HEK293 (cell line): ENCODE measurements around the gene SETD1A.

Experiments used
- ELK4 ChIP-seq: IDR thresholded peaks from 2 replicates; pipeline ENCODE4 v1.6.1; 2011; ENCODE audit warnings: mild to moderate bottlenecking, low read depth, low read length, borderline replicate concordance
- GLIS1 ChIP-seq: fragments of 450-650 bp; formaldehyde crosslinking; IDR thresholded peaks from 2 replicates; pipeline ENCODE4 v1.5.1; 2016; ENCODE audit warnings: missing biosample characterization, missing genetic modification characterization
- HOXD13 ChIP-seq: sonication (generic); formaldehyde crosslinking; IDR thresholded peaks from 2 replicates; pipeline ENCODE4 v1.8.0; 2022; ENCODE audit warnings: missing genetic modification reagents, borderline replicate concordance
- KLF1 ChIP-seq: fragments of 450-650 bp; formaldehyde crosslinking; IDR thresholded peaks from 2 replicates; pipeline ENCODE4 v1.5.1; 2016; ENCODE audit warnings: missing biosample characterization, missing genetic modification characterization
- KLF7 ChIP-seq: fragments of 450-650 bp; formaldehyde crosslinking; IDR thresholded peaks from 2 replicates; pipeline ENCODE4 v1.5.1; 2016; ENCODE audit warnings: missing biosample characterization, missing genetic modification characterization, borderline replicate concordance
- KLF9 ChIP-seq: fragments of 450-650 bp; formaldehyde crosslinking; IDR thresholded peaks from 2 replicates; pipeline ENCODE4 v1.5.1; 2016; ENCODE audit warnings: missing biosample characterization, missing genetic modification characterization, low read depth
- OSR2 ChIP-seq: fragments of 450-650 bp; formaldehyde crosslinking; IDR thresholded peaks from 2 replicates; pipeline ENCODE4 v1.5.1; 2016; ENCODE audit warnings: missing biosample characterization, missing genetic modification characterization
- SCRT2 ChIP-seq: fragments of 450-650 bp; formaldehyde crosslinking; IDR thresholded peaks from 2 replicates; pipeline ENCODE4 v1.5.1; 2016; ENCODE audit warnings: missing biosample characterization, missing genetic modification characterization
- SP7 ChIP-seq: fragments of 450-650 bp; formaldehyde crosslinking; IDR thresholded peaks from 2 replicates; pipeline ENCODE4 v1.5.1; 2016; ENCODE audit warnings: missing biosample characterization, missing genetic modification characterization
- TSHZ1 ChIP-seq: fragments of 450-650 bp; formaldehyde crosslinking; IDR thresholded peaks from 2 replicates; pipeline ENCODE4 v1.5.1; 2016; ENCODE audit warnings: missing biosample characterization, missing genetic modification characterization, borderline replicate concordance
- ZFP3 ChIP-seq: fragments of 450-650 bp; formaldehyde crosslinking; IDR thresholded peaks from 2 replicates; pipeline ENCODE4 v1.5.1; 2016; ENCODE audit warnings: low read depth, missing biosample characterization, missing genetic modification characterization
- ZIC2 ChIP-seq: fragments of 450-650 bp; formaldehyde crosslinking; IDR thresholded peaks from 2 replicates; pipeline ENCODE4 v1.5.1; 2016; ENCODE audit warnings: missing biosample characterization, missing genetic modification characterization
- ZNF114 ChIP-seq: fragments of 450-650 bp; formaldehyde crosslinking; IDR thresholded peaks from 2 replicates; pipeline ENCODE4 v1.5.0; 2017; ENCODE audit warnings: missing biosample characterization, missing genetic modification characterization
- ZNF133 ChIP-seq: fragments of 450-650 bp; formaldehyde crosslinking; IDR thresholded peaks from 2 replicates; pipeline ENCODE4 v1.5.1; 2016; ENCODE audit warnings: missing biosample characterization, missing genetic modification characterization
- ZNF138 ChIP-seq: fragments of 450-650 bp; formaldehyde crosslinking; IDR thresholded peaks from 2 replicates; pipeline ENCODE4 v1.5.1; 2016; ENCODE audit warnings: missing biosample characterization, missing genetic modification characterization, borderline replicate concordance
- ZNF174 ChIP-seq: fragments of 450-650 bp; formaldehyde crosslinking; IDR thresholded peaks from 2 replicates; pipeline ENCODE4 v1.5.0; 2017; ENCODE audit warnings: missing biosample characterization, mild to moderate bottlenecking, missing genetic modification characterization
- ZNF175 ChIP-seq: fragments of 450-650 bp; formaldehyde crosslinking; IDR thresholded peaks from 2 replicates; pipeline ENCODE4 v1.5.1; 2016; ENCODE audit warnings: missing biosample characterization, missing genetic modification characterization
- ZNF19 ChIP-seq: fragments of 450-650 bp; formaldehyde crosslinking; IDR thresholded peaks from 2 replicates; pipeline ENCODE4; 2016; ENCODE audit warnings: missing biosample characterization, missing genetic modification characterization, low read depth
- ZNF214 ChIP-seq: fragments of 450-650 bp; formaldehyde crosslinking; IDR thresholded peaks from 2 replicates; pipeline ENCODE4 v1.5.1; 2017; ENCODE audit warnings: missing biosample characterization, mild to moderate bottlenecking, missing genetic modification characterization, borderline replicate concordance
- ZNF292 ChIP-seq: fragments of 450-650 bp; formaldehyde crosslinking; IDR thresholded peaks from 2 replicates; pipeline ENCODE4 v1.5.1; 2016; ENCODE audit warnings: low read depth, missing biosample characterization, missing genetic modification characterization, borderline replicate concordance
- ZNF311 ChIP-seq: fragments of 450-650 bp; formaldehyde crosslinking; IDR thresholded peaks from 2 replicates; pipeline ENCODE4 v1.5.1; 2017; ENCODE audit warnings: missing biosample characterization, missing genetic modification characterization, borderline replicate concordance
- ZNF341 ChIP-seq: fragments of 450-650 bp; formaldehyde crosslinking; IDR thresholded peaks from 2 replicates; pipeline ENCODE4; 2016; ENCODE audit warnings: low read depth, missing biosample characterization, missing genetic modification characterization
- ZNF416 ChIP-seq: fragments of 450-650 bp; formaldehyde crosslinking; IDR thresholded peaks from 2 replicates; pipeline ENCODE4 v1.5.1; 2016; ENCODE audit warnings: missing biosample characterization, missing genetic modification characterization
- ZNF433 ChIP-seq: fragments of 450-650 bp; formaldehyde crosslinking; IDR thresholded peaks from 2 replicates; pipeline ENCODE4 v1.5.1; 2016; ENCODE audit warnings: missing biosample characterization, missing genetic modification characterization, low read depth
- ZNF48 ChIP-seq: fragments of 450-650 bp; formaldehyde crosslinking; IDR thresholded peaks from 2 replicates; pipeline ENCODE4 v1.5.1; 2016; ENCODE audit warnings: missing biosample characterization, missing genetic modification characterization
- ZNF544 ChIP-seq: fragments of 450-650 bp; formaldehyde crosslinking; IDR thresholded peaks from 2 replicates; pipeline ENCODE4 v1.5.0; 2017; ENCODE audit warnings: missing biosample characterization, missing genetic modification characterization
- ZNF596 ChIP-seq: fragments of 450-650 bp; IDR thresholded peaks from 2 replicates; pipeline ENCODE4 v1.5.0; 2018; ENCODE audit warnings: missing biosample characterization, mild to moderate bottlenecking, missing genetic modification characterization, moderate library complexity
- ZNF654 ChIP-seq: fragments of 450-650 bp; formaldehyde crosslinking; IDR thresholded peaks from 2 replicates; pipeline ENCODE4 v1.5.1; 2016; ENCODE audit warnings: low read depth, missing biosample characterization, missing genetic modification characterization
- ZNF777 ChIP-seq: fragments of 450-650 bp; formaldehyde crosslinking; IDR thresholded peaks from 2 replicates; pipeline ENCODE4 v1.5.1; 2017; ENCODE audit warnings: missing biosample characterization, missing genetic modification characterization, borderline replicate concordance
- ZNF791 ChIP-seq: fragments of 450-650 bp; formaldehyde crosslinking; IDR thresholded peaks from 2 replicates; pipeline ENCODE4 v1.5.1; 2016; ENCODE audit warnings: missing biosample characterization, missing genetic modification characterization
- ZNF792 ChIP-seq: fragments of 450-650 bp; formaldehyde crosslinking; IDR thresholded peaks from 2 replicates; pipeline ENCODE4 v1.5.1; 2016; ENCODE audit warnings: missing biosample characterization, missing genetic modification characterization
- ZNF837 ChIP-seq: fragments of 450-650 bp; formaldehyde crosslinking; IDR thresholded peaks from 2 replicates; pipeline ENCODE4 v1.5.1; 2016; ENCODE audit warnings: missing biosample characterization, missing genetic modification characterization
- TF ChIP-seq, protein P1 (sequence below): fragments of 450-650 bp; formaldehyde crosslinking; IDR thresholded peaks from 2 replicates; pipeline ENCODE4; 2016; ENCODE audit warnings: missing biosample characterization, missing genetic modification characterization
- TF ChIP-seq, protein P2 (sequence below): fragments of 450-650 bp; formaldehyde crosslinking; IDR thresholded peaks from 2 replicates; pipeline ENCODE4 v1.5.1; 2017; ENCODE audit warnings: missing biosample characterization, missing genetic modification characterization
- TF ChIP-seq, protein P3 (sequence below): fragments of 450-650 bp; formaldehyde crosslinking; optimal IDR thresholded peaks from 2 replicates; pipeline ENCODE3; 2016; ENCODE audit warnings: missing biosample characterization, mild to moderate bottlenecking, missing genetic modification characterization

SETD1A gene

GRCh38 chr16:30922960-30923535 lies 34.5 kb upstream of the SETD1A start (continued):
- TF ChIP-seq ZNF133 (tag by site-specific recombination) (no peak), ZNF544 (tag by site-specific recombination) (no peak), TSHZ1 (no peak), ZNF138 (tag by site-specific recombination) (no peak), HOXD13 (no peak), ZNF214 (tag by site-specific recombination) (no peak), ZNF341 (tag by site-specific recombination) (peak; percentile 56), ZNF175 (tag by site-specific recombination) (no peak), SP7 (peak; percentile 23; the same call in 1 of the 2 replicates), ZNF596 (tag by site-specific recombination) (no peak), OSR2 (tag by site-specific recombination) (peak; percentile 50; the same call in 1 of the 2 replicates), ZNF791 (tag by site-specific recombination) (no peak), GLIS1 (tag by site-specific recombination) (no peak), ZNF114 (no peak), ZNF654 (tag by site-specific recombination) (no peak), ZIC2 (tag by site-specific recombination) (no peak), ZNF174 (tag by site-specific recombination) (no peak), ZNF433 (tag by site-specific recombination) (no peak), ZNF777 (tag by site-specific recombination) (no peak; the same call in 1 of the 2 replicates), SCRT2 (no peak), ZNF311 (tag by site-specific recombination) (no peak), KLF1 (tag by site-specific recombination) (peak; percentile 96), ELK4 (no peak), ZNF292 (tag by site-specific recombination) (no peak), ZNF837 (tag by site-specific recombination) (no peak), ZNF48 (tag by site-specific recombination) (no peak), ZFP3 (tag by site-specific recombination) (no peak), ZNF416 (tag by site-specific recombination) (no peak), KLF7 (tag by site-specific recombination) (peak; percentile 98), ZNF792 (no peak), KLF9 (peak; percentile 99), ZNF19 (tag by site-specific recombination) (no peak)
- TF ChIP-seq, protein P1, sequence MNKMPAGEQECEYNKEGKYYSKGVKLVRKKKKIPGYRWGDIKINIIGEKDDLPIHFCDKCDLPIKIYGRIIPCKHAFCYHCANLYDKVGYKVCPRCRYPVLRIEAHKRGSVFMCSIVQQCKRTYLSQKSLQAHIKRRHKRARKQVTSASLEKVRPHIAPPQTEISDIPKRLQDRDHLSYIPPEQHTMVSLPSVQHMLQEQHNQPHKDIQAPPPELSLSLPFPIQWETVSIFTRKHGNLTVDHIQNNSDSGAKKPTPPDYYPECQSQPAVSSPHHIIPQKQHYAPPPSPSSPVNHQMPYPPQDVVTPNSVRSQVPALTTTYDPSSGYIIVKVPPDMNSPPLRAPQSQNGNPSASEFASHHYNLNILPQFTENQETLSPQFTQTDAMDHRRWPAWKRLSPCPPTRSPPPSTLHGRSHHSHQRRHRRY (tag by site-specific recombination), result no peak
- TF ChIP-seq, protein P2, sequence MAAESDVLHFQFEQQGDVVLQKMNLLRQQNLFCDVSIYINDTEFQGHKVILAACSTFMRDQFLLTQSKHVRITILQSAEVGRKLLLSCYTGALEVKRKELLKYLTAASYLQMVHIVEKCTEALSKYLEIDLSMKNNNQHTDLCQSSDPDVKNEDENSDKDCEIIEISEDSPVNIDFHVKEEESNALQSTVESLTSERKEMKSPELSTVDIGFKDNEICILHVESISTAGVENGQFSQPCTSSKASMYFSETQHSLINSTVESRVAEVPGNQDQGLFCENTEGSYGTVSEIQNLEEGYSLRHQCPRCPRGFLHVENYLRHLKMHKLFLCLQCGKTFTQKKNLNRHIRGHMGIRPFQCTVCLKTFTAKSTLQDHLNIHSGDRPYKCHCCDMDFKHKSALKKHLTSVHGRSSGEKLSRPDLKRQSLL (tag by site-specific recombination), result no peak
- TF ChIP-seq, protein P3, sequence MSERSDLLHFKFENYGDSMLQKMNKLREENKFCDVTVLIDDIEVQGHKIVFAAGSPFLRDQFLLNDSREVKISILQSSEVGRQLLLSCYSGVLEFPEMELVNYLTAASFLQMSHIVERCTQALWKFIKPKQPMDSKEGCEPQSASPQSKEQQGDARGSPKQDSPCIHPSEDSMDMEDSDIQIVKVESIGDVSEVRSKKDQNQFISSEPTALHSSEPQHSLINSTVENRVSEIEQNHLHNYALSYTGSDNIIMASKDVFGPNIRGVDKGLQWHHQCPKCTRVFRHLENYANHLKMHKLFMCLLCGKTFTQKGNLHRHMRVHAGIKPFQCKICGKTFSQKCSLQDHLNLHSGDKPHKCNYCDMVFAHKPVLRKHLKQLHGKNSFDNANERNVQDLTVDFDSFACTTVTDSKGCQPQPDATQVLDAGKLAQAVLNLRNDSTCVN (tag by site-specific recombination), result no peak
